ENCODE measurements around the gene MMAB.

MMAB gene

GRCh38 chr12:109601557-109601956, 28.3 kb upstream of the MMAB start:
- DNase-seq = no peak

GRCh38 chr12:109600995-109601394, 27.7 kb upstream of the MMAB start:
- DNase-seq = no peak

GRCh38 chr12:109600481-109600880, 27.2 kb upstream of the MMAB start:
- DNase-seq = no peak

- no peak for DNase-seq
Observed at GRCh38 chr12:109599087-109599486, 25.8 kb upstream of the MMAB start.

- DNase-seq = no peak
Observed at GRCh38 chr12:109598428-109598854, 25.1 kb upstream of the MMAB start.

GRCh38 chr12:109597795-109598427, 24.6 kb upstream of the MMAB start:
- DNase-seq = peak; percentile 75 to 82

- DNase-seq = no peak
Observed at GRCh38 chr12:109597414-109597794, 24.1 kb upstream of the MMAB start.

- DNase-seq = no peak
Observed at GRCh38 chr12:109596418-109597244, 23.3 kb upstream of the MMAB start.

- DNase-seq = peak; percentile 57 to 66
Observed at GRCh38 chr12:109595321-109595902, 22.1 kb upstream of the MMAB start.

- no peak for DNase-seq
Observed at GRCh38 chr12:109594556-109595317, 21.4 kb upstream of the MMAB start.

GRCh38 chr12:109592905-109593272, 19.6 kb upstream of the MMAB start:
- no peak for DNase-seq

GRCh38 chr12:109592195-109592904, 19.0 kb upstream of the MMAB start:
- DNase-seq = no peak

GRCh38 chr12:109591041-109591440, 17.7 kb upstream of the MMAB start:
- DNase-seq = no peak

GRCh38 chr12:109590566-109590965, 17.3 kb upstream of the MMAB start:
- no peak for DNase-seq

- no peak for DNase-seq
Observed at GRCh38 chr12:109589691-109590245, 16.5 kb upstream of the MMAB start.

GRCh38 chr12:109589240-109589590, 15.9 kb upstream of the MMAB start:
- DNase-seq = no peak

GRCh38 chr12:109588461-109589239, 15.3 kb upstream of the MMAB start:
- DNase-seq = no peak

- DNase-seq = no peak
Observed at GRCh38 chr12:109587921-109588320, 14.6 kb upstream of the MMAB start.

- no peak for DNase-seq
Observed at GRCh38 chr12:109586385-109587296, 13.3 kb upstream of the MMAB start.

GRCh38 chr12:109583733-109584132, 10.4 kb upstream of the MMAB start:
- no peak for DNase-seq

GRCh38 chr12:109582636-109583035, 9.3 kb upstream of the MMAB start:
- no peak for DNase-seq

All from activated CD4-positive, alpha-beta T cell treated with anti-CD3 and anti-CD28 coated beads, Interleukin-2, amount 50 U/mL, for 48 hours (primary cell).